HG03175 (cell line): ENCODE results near the gene FRMD4A.

Experiments
- ATAC-seq: cut with Tn5 transposase; IDR thresholded peaks from one replicate; pipeline ENCODE4 v1.9.1; 2021; ENCODE audit warnings: mild to moderate bottlenecking, moderate library complexity; ENCODE audit not compliant: unreplicated experiment

FRMD4A gene

DNA sequence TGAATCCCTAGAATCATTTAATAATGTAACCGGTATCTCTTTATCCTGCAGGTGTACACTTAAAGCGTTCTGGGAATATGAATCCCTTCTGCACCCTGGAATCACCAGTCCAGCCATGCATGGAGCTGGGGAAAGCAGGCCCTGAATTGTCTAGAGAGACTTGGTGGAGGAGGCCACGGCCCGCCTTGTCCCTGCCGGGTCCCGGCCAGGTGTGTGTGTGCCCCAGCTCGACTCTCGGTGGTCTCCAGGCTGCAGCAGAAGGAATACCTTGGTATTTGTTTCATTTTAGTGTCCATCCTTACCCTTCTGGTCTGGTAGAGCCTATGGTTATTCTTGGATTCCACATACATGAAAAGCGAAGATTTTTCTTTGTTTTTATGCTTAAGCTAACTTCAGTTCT lies 685.9 kb downstream of the FRMD4A start:
- ATAC-seq, result no peak

GRCh38 chr10:13643016-13643415 lies 687.7 kb downstream of the FRMD4A start:
- no peak for ATAC-seq

DNA sequence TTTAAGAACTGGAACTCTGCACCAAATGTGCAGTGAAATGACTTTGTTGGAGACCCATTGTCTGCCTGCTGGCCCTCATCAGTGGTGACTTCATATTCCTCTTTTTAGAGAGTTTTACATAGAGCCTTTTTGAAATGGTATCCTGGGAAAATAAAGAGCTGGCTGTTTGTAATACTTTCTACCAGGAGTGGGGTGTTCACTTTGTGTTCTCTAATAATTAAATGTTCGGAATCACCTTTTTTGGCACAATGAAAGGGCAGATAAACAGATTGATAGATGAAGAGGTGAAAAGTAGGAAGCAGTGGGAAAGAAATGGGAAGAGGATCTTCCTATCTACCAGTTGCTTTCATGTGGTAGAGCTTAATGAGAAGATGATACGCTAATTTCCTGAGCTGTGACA lies 688.4 kb downstream of the FRMD4A start:
- ATAC-seq, result no peak

DNA sequence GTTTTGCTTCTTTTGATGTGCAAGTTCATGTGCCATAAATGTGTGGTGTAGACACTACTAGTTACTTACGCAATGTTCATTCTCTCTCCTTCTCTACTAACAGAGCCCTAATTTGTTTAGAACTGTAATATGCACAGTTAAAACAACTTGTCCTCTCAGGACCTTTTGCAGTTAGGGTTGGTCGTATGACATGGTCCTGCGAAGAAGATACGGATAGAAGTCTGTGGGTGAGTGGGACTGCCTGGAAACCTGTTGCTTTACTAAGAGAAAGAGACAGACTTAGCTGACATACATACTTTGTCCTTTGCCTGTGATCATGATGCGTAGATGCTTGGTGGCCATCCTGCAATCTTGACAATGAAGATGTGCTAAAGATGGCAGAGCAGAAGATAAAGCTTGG lies 692.8 kb downstream of the FRMD4A start:
- ATAC-seq, result no peak

GRCh38 chr10:13637303-13637856 lies 693.3 kb downstream of the FRMD4A start:
- peak; percentile 57 for ATAC-seq

DNA sequence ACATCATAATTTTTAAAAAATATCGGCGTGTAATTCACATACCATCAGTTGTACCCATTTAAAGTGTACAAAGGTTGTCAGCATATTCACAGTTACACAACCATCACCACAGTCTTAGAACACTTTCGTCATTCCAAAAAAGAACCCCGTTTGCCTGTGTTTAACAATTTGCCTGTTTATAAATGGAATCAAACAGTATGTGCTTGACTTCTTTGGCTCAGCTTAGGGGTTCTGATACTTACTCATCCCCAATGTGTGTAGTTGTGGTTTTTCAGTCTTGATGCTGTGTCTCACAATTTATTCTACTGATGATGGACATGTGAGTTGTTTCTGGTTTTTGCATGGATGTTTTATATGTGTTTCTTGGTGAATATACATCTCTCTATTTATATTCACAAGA lies 693.9 kb downstream of the FRMD4A start:
- ATAC-seq, result no peak

DNA sequence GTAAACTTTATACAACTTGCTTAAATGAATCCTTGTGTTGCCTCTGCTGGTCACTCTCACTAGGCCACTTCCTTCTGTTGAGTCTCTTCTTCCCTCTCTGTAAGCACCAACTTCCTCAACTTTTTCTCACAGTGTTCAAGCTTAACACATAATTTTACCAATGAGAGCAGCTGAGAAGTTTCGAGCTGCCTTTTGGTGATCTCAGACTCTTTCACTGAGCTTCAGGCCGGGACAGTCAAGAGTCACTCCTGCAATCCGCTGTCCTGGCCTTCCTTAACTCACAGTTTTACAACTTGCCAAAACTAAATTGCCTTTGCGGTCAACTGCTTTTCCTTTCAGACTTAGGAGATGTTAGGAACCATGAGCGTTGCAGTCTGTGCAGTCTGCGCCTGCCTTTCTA lies 696.5 kb downstream of the FRMD4A start:
- ATAC-seq, result no peak

GRCh38 chr10:13633689-13634088 lies 697.0 kb downstream of the FRMD4A start:
- ATAC-seq, result no peak

DNA sequence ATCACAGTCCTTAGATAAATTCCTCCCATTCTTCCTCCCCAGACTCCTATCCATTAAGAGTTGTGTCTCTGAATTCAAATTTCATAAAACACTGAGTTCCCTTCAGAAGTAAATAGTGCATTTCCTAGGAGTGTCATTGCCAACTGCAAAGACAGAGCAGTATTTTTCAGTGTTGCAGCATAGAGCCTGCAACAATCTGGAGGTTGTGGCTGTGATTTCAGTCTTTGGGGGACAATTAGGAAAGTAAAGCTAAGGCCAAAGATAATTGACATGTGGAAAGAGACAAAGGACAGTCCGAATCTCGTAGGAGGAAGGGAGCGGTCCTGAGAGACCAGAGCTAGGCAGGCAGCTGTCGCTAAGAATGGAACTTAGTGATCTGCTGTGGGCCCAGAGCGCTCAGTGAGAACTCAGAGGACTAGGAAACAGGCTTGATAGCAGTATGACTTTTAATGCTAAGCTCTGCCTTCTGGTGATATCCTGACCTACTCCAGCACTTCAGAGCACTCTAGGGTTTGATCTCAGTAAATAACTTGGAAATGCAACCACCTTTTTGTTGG lies 697.8 kb downstream of the FRMD4A start:
- ATAC-seq, result no peak

DNA sequence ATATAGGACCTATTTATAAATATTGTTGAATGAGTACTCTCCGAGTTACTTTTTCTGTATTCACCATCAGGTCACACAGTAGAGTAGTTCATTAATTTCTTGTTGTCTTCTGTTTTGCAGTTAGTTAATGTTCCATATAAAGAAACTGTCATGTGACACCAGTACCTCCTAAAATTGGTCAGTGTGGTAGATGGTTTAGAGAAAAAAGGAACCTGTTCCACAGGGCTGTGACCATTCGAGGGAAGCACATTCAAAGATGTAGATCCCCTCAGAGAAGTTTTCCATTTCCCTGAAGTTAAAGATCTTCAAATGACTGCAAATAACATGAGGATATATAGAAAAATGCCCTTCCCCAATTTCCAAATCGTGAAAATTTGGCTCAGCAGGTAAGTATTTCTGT lies 698.3 kb downstream of the FRMD4A start:
- no peak for ATAC-seq

DNA sequence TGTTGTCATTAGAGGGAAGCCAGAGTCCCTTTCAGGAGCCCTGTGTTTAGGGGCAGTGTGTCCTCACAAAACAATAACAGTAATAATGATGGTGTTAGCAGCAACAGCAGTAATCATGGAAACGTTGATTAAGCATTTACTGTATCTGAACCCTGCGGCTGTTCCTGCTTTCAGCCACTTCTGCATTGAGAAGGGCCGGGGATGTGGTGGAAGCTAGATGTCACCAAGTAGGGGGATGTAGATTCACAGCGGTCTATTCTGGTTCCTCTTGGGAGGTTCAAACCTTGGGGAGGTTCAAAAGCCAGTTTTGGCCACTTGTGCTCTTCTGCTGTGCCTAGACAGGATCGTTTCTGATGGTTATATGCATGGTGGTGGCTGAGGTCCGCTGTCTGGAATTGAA lies 699.1 kb downstream of the FRMD4A start:
- ATAC-seq, result no peak

GRCh38 chr10:13630231-13630630 lies 700.5 kb downstream of the FRMD4A start:
- no peak for ATAC-seq

GRCh38 chr10:13629116-13629515 lies 701.6 kb downstream of the FRMD4A start:
- no peak for ATAC-seq

- no peak for ATAC-seq
Observed at GRCh38 chr10:13628661-13629060, 702.1 kb downstream of the FRMD4A start.

- ATAC-seq, result no peak
Observed at GRCh38 chr10:13627459-13628310, 703.0 kb downstream of the FRMD4A start.

- ATAC-seq, result no peak
Observed at GRCh38 chr10:13624630-13625029, 706.1 kb downstream of the FRMD4A start.

DNA sequence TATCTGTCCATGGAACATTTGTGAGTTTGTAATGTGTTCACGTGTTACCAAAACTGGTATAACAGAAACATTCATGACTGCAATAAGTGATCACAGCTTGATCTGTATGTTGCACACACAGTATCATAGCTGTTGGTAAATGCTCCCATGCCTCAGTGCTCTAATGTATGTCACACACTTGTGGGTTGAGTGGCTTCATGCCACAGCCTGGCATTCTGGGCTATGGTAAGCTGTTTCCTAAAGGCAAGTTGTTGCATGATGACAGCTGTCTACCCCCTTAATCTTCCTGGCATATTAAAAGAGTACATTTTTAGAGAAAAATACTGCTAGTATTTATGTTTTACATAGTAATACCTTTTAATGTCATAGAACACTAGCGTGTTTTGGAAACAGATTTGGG lies 708.8 kb downstream of the FRMD4A start:
- ATAC-seq, result no peak

DNA sequence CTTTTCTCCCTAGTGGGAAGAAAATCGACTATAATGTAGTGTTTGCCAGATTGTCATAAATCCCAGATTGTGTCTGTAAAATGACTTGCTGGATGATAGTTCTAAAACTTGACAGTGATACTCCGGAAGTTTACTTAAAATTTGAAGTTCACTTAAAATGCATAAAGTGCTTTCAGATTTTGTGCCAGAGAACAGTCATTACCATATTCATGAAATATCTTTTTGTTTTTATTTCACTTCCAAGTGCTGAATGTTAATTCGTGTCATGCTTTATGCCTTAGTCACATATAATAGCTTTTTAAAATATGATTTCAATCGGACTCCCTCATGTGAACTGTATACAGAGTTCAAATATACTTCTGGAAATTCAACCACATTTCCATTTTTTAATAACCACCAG lies 713.6 kb downstream of the FRMD4A start:
- no peak for ATAC-seq

DNA sequence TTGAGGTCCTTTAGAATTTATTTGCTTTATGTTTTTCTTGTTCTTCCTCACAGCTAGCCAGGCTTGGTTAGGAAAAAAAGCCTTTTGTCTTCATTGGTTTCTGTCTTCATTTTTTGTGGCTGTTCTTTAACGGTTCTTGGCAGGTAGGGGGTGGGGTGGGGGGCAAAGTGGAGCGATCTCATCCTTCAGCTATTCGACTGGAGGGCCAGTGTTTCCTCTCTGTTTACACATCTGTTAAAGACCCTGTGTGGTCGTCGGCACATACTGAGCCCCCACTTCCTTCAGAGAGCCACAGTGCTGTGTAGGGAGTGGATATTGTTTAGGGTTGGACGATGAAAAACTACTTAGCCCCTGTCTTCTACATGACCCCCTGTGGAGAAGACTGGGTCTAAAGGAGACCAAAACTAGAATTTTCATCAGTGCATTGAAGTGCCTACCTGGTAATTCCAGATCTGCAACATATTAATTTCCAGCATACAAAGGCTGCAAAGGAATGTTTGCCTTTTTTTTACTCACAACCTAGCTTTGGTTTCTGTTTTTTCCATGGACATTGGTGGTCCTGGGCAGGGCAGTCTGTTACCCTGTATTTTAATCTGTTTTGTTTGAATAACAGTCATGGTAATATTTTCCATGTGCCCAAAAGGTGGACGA lies 714.9 kb downstream of the FRMD4A start:
- ATAC-seq, result no peak

DNA sequence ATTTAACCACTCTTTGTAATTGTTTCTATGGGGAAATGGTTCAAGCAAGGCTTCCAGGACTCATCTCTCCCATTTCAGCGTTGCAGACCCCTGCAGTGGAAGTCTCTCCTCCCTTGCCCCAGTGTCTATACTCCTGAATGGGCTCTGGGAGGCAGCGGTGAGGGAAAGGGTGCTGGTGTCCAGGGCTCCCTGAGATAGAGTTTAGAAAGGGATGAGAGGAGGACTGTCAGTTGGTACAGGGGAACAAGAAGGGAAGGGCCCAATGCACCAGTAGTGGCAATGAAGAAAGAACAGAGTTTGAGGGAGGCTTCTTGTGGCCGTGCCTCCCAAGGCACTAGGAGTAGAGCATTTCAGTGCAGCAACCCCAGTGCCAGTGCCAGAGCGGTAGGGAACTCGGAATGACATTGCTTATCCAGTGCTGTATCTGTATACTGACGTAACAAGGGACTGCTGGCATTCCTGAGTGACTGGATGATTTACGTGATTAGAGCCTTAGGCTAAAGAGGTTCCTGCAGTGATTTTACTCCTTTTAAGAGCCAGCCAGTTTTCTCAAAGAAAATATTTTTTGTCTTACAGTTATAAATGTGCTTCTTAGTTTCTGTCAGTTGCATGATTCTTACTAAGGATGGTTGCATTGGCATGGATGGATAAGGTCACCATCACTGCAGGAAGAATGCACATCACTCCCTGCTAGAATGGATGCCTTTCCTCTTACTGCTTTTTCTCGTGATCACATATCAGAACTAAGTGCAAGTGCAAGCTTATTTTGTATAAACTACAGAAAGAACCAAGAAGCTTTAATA lies 716.0 kb downstream of the FRMD4A start:
- no peak for ATAC-seq

DNA sequence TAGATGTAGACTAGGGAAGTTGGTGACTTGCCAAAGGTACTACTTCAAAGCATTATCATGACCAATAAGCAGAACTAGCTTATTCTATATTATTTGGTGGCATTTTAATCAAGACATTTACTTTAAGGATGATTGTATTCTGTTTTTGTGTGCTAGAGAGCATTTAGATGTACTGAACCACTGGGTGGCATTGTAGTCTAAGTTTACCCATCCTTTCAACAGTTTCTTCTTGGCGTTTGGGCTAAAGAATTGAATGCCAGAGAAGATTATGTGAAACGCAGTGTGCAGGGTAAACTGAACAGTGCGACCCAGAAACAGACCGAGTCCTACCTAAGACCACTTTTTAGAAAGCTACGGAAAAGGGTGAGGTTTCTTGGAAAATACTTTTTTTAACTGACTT lies 717.2 kb downstream of the FRMD4A start:
- ATAC-seq, result no peak
